HepG2 (cell line): ENCODE data around the gene RERE. TPM values are rescaled to one million over a fixed set of nuclear protein-coding genes. Genes with fewer than 3 reads are reported as not detected.

Source experiments
- ATAC-seq: fragments of 200-7000 bp; cut with Tn5 transposase; 3 replicates; pipeline ENCODE4 v1.9.1; 2020; ENCODE audit warnings: mild to moderate bottlenecking, moderate library complexity
- BruUV-seq: library from RNA; stranded (reverse); fragments of 400-500 nt; replicated peaks from 2 replicates; lab custom pipeline; 2021; lab: Mats Ljungman, UMichigan
- CTCF ChIA-PET: fragments of 300-600 bp; formaldehyde crosslinking; extraction: SDS; loops from one replicate; lab custom pipeline; 2021; ENCODE audit warnings: low total read pairs, inconsistent platforms, low intra/inter-chr PET ratio; lab: Yijun Ruan, JAX
- POLR2A ChIA-PET: fragments of 350-600 bp; sonication (Branson Sonifier 250); formaldehyde crosslinking; loops from one replicate; lab custom pipeline; 2020; ENCODE audit warnings: antibody characterized with exemption, inconsistent platforms; lab: Yijun Ruan, JAX
- DNase-seq: peaks from one replicate; pipeline ENCODE4 v3.0.0-alpha.2; 2015; ENCODE audit warnings: low spot score
- FAIRE-seq: peaks from 3 replicates; lab custom pipeline; 2011; peaks lifted over from hg19 to GRCh38; lab: Jason Lieb, UNC
- H2AFZ ChIP-seq: one replicate; pipeline ENCODE4 v1.6.1; 2011; ENCODE audit warnings: low read length, inconsistent platforms
- H3K27ac ChIP-seq: fragments of 300-600 bp; 3 replicates; pipeline ENCODE4 v1.8.0; 2011; ENCODE audit warnings: mixed run types, mild to moderate bottlenecking, mixed read lengths, low read length, inconsistent platforms; ENCODE audit not compliant: insufficient read depth; ENCODE audit errors: extremely low read length
- H3K27me3 ChIP-seq, 2 experiments: fragments of 200-600 bp in 1 of 2; 2 replicates in 1 of 2; 3 replicates in 1 of 2; pipeline versions ENCODE4 v1.6.0 to v1.8.0; 2011; ENCODE audit warnings: low read length in 2 of 2, mild to moderate bottlenecking in 2 of 2, moderate library complexity in 2 of 2, inconsistent platforms in 1 of 2; ENCODE audit not compliant: insufficient read depth in 2 of 2, control insufficient read depth in 1 of 2
- H3K36me3 ChIP-seq, 2 experiments: fragments of 200-600 bp in 1 of 2; replicated peaks in 1 of 2; 2 replicates in 1 of 2; 3 replicates in 1 of 2; pipeline versions ENCODE4 v1.5.1 to v1.8.0; 2011; ENCODE audit warnings: low read length in 2 of 2, inconsistent platforms in 1 of 2; ENCODE audit not compliant: insufficient read depth in 2 of 2, control insufficient read depth in 1 of 2
- H3K4me1 ChIP-seq: 2 replicates; pipeline ENCODE4 v1.5.1; 2012; ENCODE audit warnings: low read length, inconsistent platforms; ENCODE audit not compliant: insufficient read depth
- H3K4me2 ChIP-seq: 2 replicates; pipeline ENCODE4 v1.6.0; 2011; ENCODE audit warnings: low read depth, low read length, inconsistent platforms
- H3K4me3 ChIP-seq, 3 experiments: fragments of 200-600 bp in 1 of 3; sonication (generic), shearing (Covaris generic) in 1 of 3; replicated peaks in 1 of 3; 2 replicates each; pipeline ENCODE4 v1.5.1; 2011 to 2016; ENCODE audit warnings: low read length in 3 of 3, inconsistent platforms in 2 of 3, low read depth in 2 of 3, mild to moderate bottlenecking in 2 of 3, control low read depth in 1 of 3, mixed read lengths in 1 of 3; ENCODE audit not compliant: insufficient read depth in 1 of 3
- H3K79me2 ChIP-seq: one replicate; pipeline ENCODE4 v1.6.1; 2011; ENCODE audit warnings: low read length, inconsistent platforms; ENCODE audit not compliant: insufficient read depth
- H3K9ac ChIP-seq: 2 replicates; pipeline ENCODE4 v1.6.0; 2011; ENCODE audit warnings: mild to moderate bottlenecking, low read depth, low read length, inconsistent platforms; ENCODE audit not compliant: insufficient read depth
- H3K9me3 ChIP-seq: 2 replicates; pipeline ENCODE4 v1.5.1; 2012; ENCODE audit warnings: mild to moderate bottlenecking, low read length
- H4K20me1 ChIP-seq: 2 replicates; pipeline ENCODE4 v1.6.0; 2011; ENCODE audit warnings: inconsistent platforms, mild to moderate bottlenecking, low read length, moderate library complexity; ENCODE audit not compliant: insufficient read depth
- CBX2 ChIP-seq, 2 experiments: fragments of 200-600 bp in 1 of 2; sonication (generic); formaldehyde crosslinking in 1 of 2; IDR thresholded peaks; 2 replicates each; pipeline versions ENCODE4 v1.7.0 to v1.8.1; 2018 to 2022; ENCODE audit warnings: low read depth in 2 of 2, low read length in 1 of 2, mild to moderate bottlenecking in 1 of 2, missing genetic modification reagents in 1 of 2
- KDM5B ChIP-seq: sonication (generic); formaldehyde crosslinking; IDR thresholded peaks from 2 replicates; pipeline ENCODE4 v1.4.0; 2020; ENCODE audit warnings: missing genetic modification reagents, mild to moderate bottlenecking, borderline replicate concordance
- MATR3 ChIP-seq: sonication (generic); formaldehyde crosslinking; IDR thresholded peaks from 2 replicates; pipeline ENCODE4 v1.4.0; 2020; ENCODE audit warnings: missing genetic modification reagents
- MEIS1 ChIP-seq: sonication (generic); formaldehyde crosslinking; IDR thresholded peaks from 2 replicates; pipeline ENCODE4 v1.9.0; 2021; ENCODE audit warnings: mild to moderate bottlenecking, missing genetic modification reagents, moderate library complexity, borderline replicate concordance
- MTF1 ChIP-seq: sonication (generic); formaldehyde crosslinking; IDR thresholded peaks from 2 replicates; pipeline ENCODE4 v1.5.0; 2020; ENCODE audit warnings: missing genetic modification reagents
- SNAI1 ChIP-seq: sonication (generic); formaldehyde crosslinking; IDR thresholded peaks from 2 replicates; pipeline ENCODE4 v1.5.0; 2020; ENCODE audit warnings: mild to moderate bottlenecking, missing genetic modification reagents, borderline replicate concordance
- TRIM24 ChIP-seq: sonication (generic); formaldehyde crosslinking; IDR thresholded peaks from 2 replicates; pipeline ENCODE4 v1.8.0; 2022; ENCODE audit warnings: mild to moderate bottlenecking, missing genetic modification reagents
- ZFX ChIP-seq: sonication (generic); formaldehyde crosslinking; IDR thresholded peaks from 2 replicates; pipeline ENCODE4 v1.4.0; 2020; ENCODE audit warnings: mild to moderate bottlenecking, low read depth, missing genetic modification reagents, moderate library complexity
- ZNF460 ChIP-seq: sonication (generic); formaldehyde crosslinking; IDR thresholded peaks from 2 replicates; pipeline ENCODE4 v1.5.1; 2020; ENCODE audit warnings: missing genetic modification reagents, mild to moderate bottlenecking, borderline replicate concordance
- ZNF552 ChIP-seq: sonication (generic); formaldehyde crosslinking; IDR thresholded peaks from 2 replicates; pipeline ENCODE4 v1.9.0; 2022; ENCODE audit warnings: missing genetic modification reagents, mild to moderate bottlenecking, borderline replicate concordance
- ZNF607 ChIP-seq: sonication (generic); formaldehyde crosslinking; IDR thresholded peaks from 2 replicates; pipeline ENCODE4 v1.5.1; 2020; ENCODE audit warnings: missing genetic modification reagents, mild to moderate bottlenecking, borderline replicate concordance
- ZNF619 ChIP-seq: sonication (generic); formaldehyde crosslinking; IDR thresholded peaks from 2 replicates; pipeline ENCODE4 v1.4.0; 2020; ENCODE audit warnings: mild to moderate bottlenecking, missing genetic modification reagents
- ZNF792 ChIP-seq: IDR thresholded peaks from 2 replicates; pipeline ENCODE4 v1.6.1; 2016
- ZSCAN22 ChIP-seq: sonication (generic); formaldehyde crosslinking; IDR thresholded peaks from 2 replicates; pipeline ENCODE4 v1.4.0; 2020; ENCODE audit warnings: mild to moderate bottlenecking, missing genetic modification reagents
- WGBS: methylation state at CpG from one replicate; pipeline ENCODE4 v1.1.6; 2017; ENCODE audit warnings: low lambda C conversion rate; 5-methylcytosine and 5-hydroxymethylcytosine counted together
- in situ Hi-C: cut with HindIII; loops from 2 replicates; pipeline ENCODE4 v1.10.0; 2017; ENCODE audit warnings: low pct_unique_long_range_greater_than_20kb; ENCODE audit not compliant: extremely low pct_ligation_motif_present
- intact Hi-C: fragments of 100-400 bp; cut with micrococcal nuclease; formaldehyde crosslinking; loops from one replicate; pipeline ENCODE4 v1.10.0; 2022; ENCODE audit not compliant: unreplicated experiment
- polyA plus RNA-seq, 8 experiments: library from polyadenylated mRNA; depleted of rRNA in 3 of 8; stranded (reverse) in 7 of 8; unstranded in 1 of 8; fragments of >200 nt; fragmentation: Illumina TruSeq in 4 of 8; extraction: Trizol in 4 of 8; gene quantifications; 2 replicates each; pipeline versions ENCODE4 v1.2.1 to v1.2.3, GENCODE V29; 2011 to 2016; ENCODE audit warnings: low read depth in 4 of 8, missing spikeins in 1 of 8, mixed read lengths in 1 of 8; ENCODE audit not compliant: insufficient read depth in 1 of 8
- total RNA-seq, 5 experiments: library from RNA; depleted of rRNA; stranded (reverse); fragments of >200 nt; fragmentation: Illumina TruSeq; extraction: Trizol; gene quantifications; 2 replicates each; pipeline ENCODE4 v1.2.3, GENCODE V29; 2016; ENCODE audit warnings: low read depth in 1 of 5
- TF ChIP-seq, protein P1 (sequence below): sonication (generic); formaldehyde crosslinking; conservative IDR thresholded peaks from 2 replicates; pipeline ENCODE4 v1.8.0; 2022; ENCODE audit warnings: missing genetic modification reagents
- TF ChIP-seq, protein P2 (sequence below): sonication (generic); formaldehyde crosslinking; IDR thresholded peaks from 2 replicates; pipeline ENCODE4 v1.5.0; 2020; ENCODE audit warnings: mild to moderate bottlenecking, missing genetic modification reagents, moderate library complexity
- TF ChIP-seq, protein P3 (sequence below): sonication (generic); formaldehyde crosslinking; IDR thresholded peaks from 2 replicates; pipeline ENCODE4 v1.4.0; 2020; ENCODE audit warnings: mild to moderate bottlenecking, missing genetic modification reagents

The RERE gene
- total and polyA plus RNA-seq, 2 of the 13 experiments (the other 11 are each of a cell fraction or from before 2014, with no cell fraction given): 18.3 to 21.9 TPM

DNA sequence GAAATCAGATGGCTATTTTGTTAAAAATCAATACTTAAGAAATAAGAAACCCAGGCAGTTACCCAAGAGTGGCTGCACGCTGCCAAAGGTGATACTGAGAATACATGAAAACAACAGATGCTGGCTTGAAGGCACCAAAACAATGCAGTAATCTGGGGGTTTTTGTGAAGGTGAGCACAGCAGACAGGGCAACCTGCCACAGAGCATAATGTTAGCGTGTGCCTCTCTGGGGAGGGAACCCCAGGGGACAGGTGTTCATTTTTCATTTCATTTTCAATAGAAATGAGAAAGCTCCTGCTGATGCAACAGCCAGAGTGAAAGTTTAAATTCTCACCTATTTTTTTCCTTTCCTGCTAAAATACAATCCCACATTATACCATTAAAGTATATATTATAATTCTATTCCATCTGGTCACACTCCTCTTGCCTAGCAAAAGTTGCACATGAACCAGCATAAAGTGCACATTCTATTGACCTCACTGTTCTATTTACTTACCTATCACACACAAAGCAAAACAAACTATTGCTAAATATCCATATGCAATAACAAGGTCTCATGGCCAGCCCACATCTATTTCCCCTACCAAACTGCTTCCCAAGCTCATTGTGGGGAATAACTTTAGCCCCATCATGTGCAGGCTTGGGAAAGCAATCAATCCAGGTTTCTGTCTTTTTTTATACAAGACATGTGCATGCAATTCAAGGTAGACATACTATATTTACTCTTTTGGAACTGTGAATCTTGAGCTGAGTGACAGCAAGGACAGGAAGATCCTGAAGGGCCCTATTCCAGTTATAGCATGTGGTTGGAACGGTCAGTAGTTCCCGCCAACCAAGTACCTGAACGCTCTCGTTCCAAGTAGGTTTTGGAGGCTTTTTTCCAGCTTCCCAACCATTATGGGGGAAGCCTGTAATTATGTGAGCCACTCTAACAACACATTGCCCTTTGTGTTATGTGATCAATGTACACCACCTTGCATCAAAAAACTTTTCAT lies 173.6 kb downstream of the RERE start:
- no TSS peak for BruUV-seq
- intact Hi-C loops: no loop called here
- CTCF ChIA-PET: no interaction called here
- Histone ChIP-seq H3K9me3 (no peaks in the 10 kb centered on the region), H3K79me2 (peaks cover 97% of the 10 kb centered on the region), H3K4me2 (peak overlapping the region; percentile 14), H3K36me3 (peaks cover 1 to 8% of the 10 kb centered on the region in 2 experiments; a peak in 4 of 5 replicates), H2AFZ (no peak overlapping the region), H3K4me1 (peaks cover 77% of the 10 kb centered on the region), H3K9ac (no peak overlapping the region), H3K4me3 (peak overlapping the region in 1 of 3 experiments; percentile 12; a peak in 1 of 6 replicates), H3K27me3 (no peaks in the 10 kb centered on the region), H4K20me1 (peaks cover 64% of the 10 kb centered on the region), H3K27ac (peak overlapping the region; percentile 61)
- POLR2A ChIA-PET: interaction anchor here (1.6 to 1.7 kb wide), 2 partner anchors 17 to 27 kb away, joined by 5 to 8 read pairs; no protein-coding TSS in a partner anchor
- ATAC-seq (peak; percentile 95), FAIRE-seq (no peak), DNase-seq (peak; percentile 82)
- in situ Hi-C loops: no loop called here
- 84% methylated on average over 6 of the region's 6 CpGs for WGBS
- no peak for TF ChIP-seq MTF1 (CRISPR knock-in tag)
- peak; percentile 20; the same call in 1 of the 2 replicates for TF ChIP-seq ZNF792 (CRISPR knock-in tag)
- no peak for TF ChIP-seq MATR3 (CRISPR knock-in tag)
- no peak for TF ChIP-seq ZNF460 (CRISPR knock-in tag)
- no peak for TF ChIP-seq CBX2 (IDR thresholded peaks at IDR 0.05; ENCODE audit: low read depth, low read length)
- no peak for TF ChIP-seq CBX2 (CRISPR knock-in tag; IDR thresholded peaks at IDR 0.05; ENCODE audit: low read depth)
- no peak for TF ChIP-seq ZNF607 (CRISPR knock-in tag)
- peak; percentile 62; the same call in 1 of the 2 replicates for TF ChIP-seq TRIM24
- TF ChIP-seq, protein P1, sequence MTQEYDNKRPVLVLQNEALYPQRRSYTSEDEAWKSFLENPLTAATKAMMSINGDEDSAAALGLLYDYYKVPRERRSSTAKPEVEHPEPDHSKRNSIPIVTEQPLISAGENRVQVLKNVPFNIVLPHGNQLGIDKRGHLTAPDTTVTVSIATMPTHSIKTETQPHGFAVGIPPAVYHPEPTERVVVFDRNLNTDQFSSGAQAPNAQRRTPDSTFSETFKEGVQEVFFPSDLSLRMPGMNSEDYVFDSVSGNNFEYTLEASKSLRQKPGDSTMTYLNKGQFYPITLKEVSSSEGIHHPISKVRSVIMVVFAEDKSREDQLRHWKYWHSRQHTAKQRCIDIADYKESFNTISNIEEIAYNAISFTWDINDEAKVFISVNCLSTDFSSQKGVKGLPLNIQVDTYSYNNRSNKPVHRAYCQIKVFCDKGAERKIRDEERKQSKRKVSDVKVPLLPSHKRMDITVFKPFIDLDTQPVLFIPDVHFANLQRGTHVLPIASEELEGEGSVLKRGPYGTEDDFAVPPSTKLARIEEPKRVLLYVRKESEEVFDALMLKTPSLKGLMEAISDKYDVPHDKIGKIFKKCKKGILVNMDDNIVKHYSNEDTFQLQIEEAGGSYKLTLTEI (CRISPR knock-in tag): no peak
- no peak for TF ChIP-seq ZSCAN22 (CRISPR knock-in tag)
- no peak for TF ChIP-seq SNAI1
- TF ChIP-seq MEIS1 (CRISPR knock-in tag): no peak
- no peak for TF ChIP-seq ZNF619 (CRISPR knock-in tag)
- TF ChIP-seq, protein P2, sequence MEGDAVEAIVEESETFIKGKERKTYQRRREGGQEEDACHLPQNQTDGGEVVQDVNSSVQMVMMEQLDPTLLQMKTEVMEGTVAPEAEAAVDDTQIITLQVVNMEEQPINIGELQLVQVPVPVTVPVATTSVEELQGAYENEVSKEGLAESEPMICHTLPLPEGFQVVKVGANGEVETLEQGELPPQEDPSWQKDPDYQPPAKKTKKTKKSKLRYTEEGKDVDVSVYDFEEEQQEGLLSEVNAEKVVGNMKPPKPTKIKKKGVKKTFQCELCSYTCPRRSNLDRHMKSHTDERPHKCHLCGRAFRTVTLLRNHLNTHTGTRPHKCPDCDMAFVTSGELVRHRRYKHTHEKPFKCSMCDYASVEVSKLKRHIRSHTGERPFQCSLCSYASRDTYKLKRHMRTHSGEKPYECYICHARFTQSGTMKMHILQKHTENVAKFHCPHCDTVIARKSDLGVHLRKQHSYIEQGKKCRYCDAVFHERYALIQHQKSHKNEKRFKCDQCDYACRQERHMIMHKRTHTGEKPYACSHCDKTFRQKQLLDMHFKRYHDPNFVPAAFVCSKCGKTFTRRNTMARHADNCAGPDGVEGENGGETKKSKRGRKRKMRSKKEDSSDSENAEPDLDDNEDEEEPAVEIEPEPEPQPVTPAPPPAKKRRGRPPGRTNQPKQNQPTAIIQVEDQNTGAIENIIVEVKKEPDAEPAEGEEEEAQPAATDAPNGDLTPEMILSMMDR (CRISPR knock-in tag): 0 out of 2 replicates have a peak, but pooled peaks have one; percentile 8
- no peak for TF ChIP-seq KDM5B (CRISPR knock-in tag)
- TF ChIP-seq ZFX (CRISPR knock-in tag): no peak
- TF ChIP-seq ZNF552 (CRISPR knock-in tag): no peak
- TF ChIP-seq, protein P3, sequence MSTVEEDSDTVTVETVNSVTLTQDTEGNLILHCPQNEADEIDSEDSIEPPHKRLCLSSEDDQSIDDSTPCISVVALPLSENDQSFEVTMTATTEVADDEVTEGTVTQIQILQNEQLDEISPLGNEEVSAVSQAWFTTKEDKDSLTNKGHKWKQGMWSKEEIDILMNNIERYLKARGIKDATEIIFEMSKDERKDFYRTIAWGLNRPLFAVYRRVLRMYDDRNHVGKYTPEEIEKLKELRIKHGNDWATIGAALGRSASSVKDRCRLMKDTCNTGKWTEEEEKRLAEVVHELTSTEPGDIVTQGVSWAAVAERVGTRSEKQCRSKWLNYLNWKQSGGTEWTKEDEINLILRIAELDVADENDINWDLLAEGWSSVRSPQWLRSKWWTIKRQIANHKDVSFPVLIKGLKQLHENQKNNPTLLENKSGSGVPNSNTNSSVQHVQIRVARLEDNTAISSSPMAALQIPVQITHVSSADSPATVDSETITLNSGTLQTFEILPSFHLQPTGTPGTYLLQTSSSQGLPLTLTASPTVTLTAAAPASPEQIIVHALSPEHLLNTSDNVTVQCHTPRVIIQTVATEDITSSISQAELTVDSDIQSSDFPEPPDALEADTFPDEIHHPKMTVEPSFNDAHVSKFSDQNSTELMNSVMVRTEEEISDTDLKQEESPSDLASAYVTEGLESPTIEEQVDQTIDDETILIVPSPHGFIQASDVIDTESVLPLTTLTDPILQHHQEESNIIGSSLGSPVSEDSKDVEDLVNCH: no peak
